HG02973 (cell line): ENCODE results near the gene RIN3.

Experiments used
- ATAC-seq: cut with Tn5 transposase; IDR thresholded peaks from one replicate; pipeline ENCODE4 v1.9.1; 2021; ENCODE audit warnings: moderate library complexity; ENCODE audit not compliant: unreplicated experiment

The RIN3 gene

DNA sequence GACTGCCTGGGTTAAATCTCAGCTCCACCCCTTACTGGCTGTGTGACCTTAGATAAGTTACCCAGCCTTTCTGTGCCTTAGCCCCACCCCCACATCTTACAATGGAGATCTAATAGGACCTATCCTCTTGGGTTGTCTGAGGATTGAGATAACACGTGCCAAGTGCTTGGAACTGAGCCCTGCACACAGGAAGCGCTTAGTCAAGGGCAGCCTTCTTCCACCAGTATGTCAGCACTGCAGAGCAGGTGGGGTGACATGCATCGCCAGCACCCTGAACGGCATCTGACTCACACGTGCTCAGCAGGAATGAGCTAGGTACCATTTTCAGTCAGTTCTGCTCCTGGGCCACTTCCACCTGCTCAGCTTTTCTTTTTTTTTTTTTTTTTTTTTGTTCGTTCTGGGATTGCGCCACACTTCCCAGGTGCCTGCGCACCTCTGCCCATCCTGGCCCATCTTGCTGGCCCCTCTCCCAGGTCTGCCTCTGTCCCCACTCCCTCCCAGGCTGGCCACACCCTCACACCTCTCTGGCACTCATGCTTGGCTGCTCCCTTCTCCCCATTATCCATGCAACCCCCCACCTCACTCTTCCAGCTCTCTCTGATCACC, 215.3 kb downstream of the RIN3 start:
- ATAC-seq, result peak; percentile 75

- peak; percentile 87 for ATAC-seq
These were observed 216.2 kb downstream of the RIN3 start for GRCh38 chr14:92729634-92730358.

GRCh38 chr14:92731622-92732115, 218.1 kb downstream of the RIN3 start:
- ATAC-seq, result no peak

DNA sequence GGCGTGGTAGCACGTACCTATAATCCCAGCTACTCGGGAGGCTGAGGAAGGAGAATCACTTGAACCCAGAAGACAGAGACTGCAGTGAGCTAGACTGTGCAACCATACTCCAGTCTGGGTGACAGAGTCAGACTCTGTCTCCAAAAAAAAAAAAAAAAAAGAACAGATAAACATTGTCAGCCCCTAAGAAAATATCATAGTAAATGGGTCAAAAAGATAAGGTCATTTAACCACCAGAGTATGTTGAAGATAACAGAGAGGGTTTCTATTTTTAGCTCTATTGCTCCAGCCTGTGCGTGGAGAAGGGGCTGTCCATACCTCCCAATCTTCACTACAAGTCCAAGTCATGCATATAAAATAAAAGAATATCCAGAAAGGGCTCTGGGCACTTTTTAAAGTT, 219.4 kb downstream of the RIN3 start:
- ATAC-seq, result no peak

DNA sequence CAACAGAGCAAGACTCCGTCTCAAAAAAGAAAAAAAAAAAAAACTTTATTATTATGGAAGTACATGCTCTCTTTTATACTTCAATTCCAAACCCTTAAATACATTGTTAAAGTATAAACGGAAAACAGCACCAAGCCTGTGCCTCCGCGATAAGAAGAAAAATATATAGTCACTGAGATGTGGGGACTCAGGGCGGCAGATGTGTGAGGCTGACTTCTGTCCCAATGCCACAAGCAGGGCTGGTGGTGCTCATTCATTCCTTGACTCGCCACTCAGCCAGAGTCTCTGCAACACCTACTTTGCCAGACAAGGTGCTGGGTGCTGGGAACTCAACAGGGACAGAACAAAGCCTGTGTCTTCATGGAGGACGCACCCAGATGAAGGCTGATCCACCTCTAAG, 221.0 kb downstream of the RIN3 start:
- ATAC-seq, result no peak

- ATAC-seq, result no peak
These were observed 221.8 kb downstream of the RIN3 start for GRCh38 chr14:92735344-92735743.

GRCh38 chr14:92737206-92737605, 223.6 kb downstream of the RIN3 start:
- ATAC-seq, result no peak

DNA sequence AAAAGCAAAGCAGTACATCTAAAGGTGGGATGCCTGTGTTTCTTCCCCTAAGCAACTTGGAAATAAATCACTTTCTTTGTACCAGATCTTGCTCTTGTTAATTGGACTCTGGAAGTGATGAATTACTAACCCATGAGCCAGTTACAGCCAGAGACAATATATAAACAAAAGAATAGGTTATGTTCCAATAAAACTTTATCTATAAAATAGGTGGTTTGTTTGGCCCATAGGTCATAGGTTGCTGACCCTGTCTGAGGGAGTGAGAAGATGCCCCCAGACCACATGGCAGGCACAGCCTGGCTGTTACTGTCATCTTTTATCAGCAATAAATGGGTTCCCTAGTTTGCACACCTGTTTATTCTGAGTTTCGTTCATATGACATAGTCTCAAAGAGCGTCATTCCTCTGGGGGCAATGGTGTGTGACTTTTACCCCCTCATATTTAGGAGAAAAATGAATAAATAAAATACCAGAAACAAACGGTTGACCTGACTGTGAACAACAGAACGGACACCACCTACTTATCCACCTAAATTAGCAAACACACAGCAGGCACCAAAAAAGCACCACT, 224.1 kb downstream of the RIN3 start:
- ATAC-seq, result no peak
